OCI-LY7 (cell line): Measurements from ENCODE around the gene CDH16. TPM values are rescaled to one million over a fixed set of nuclear protein-coding genes. Genes with fewer than 3 reads are reported as not detected.

Experiments used
- BruUV-seq: library from RNA; stranded (reverse); fragments of 400-500 nt; replicated peaks from 2 replicates; lab custom pipeline; 2021; lab: Mats Ljungman, UMichigan
- CTCF ChIA-PET: fragments of 300-600 bp; sonication (Branson Sonifier 250); formaldehyde crosslinking; loops from one replicate; lab custom pipeline; 2022; ENCODE audit warnings: antibody characterized with exemption; ENCODE audit not compliant: unreplicated experiment; lab: Charles Lee
- POLR2A ChIA-PET: fragments of 300-600 bp; sonication (Branson Sonifier 250); formaldehyde crosslinking; loops from one replicate; lab custom pipeline; 2022; ENCODE audit warnings: antibody characterized with exemption; lab: Charles Lee
- DNase-seq: peaks from one replicate; pipeline ENCODE4 v3.0.0-alpha.2; 2015; ENCODE audit warnings: low spot score
- H2AFZ ChIP-seq: fragments of 200-600 bp; sonication (generic), shearing (Covaris generic); 2 replicates; pipeline ENCODE4 v1.6.1; 2014; ENCODE audit warnings: mild to moderate bottlenecking, antibody characterized with exemption, low read length, moderate library complexity
- H3K27ac ChIP-seq: fragments of 200-600 bp; sonication (generic); 2 replicates; pipeline ENCODE4 v1.5.1; 2014; ENCODE audit warnings: mixed run types, low read depth, mild to moderate bottlenecking, moderate library complexity, low read length, inconsistent platforms; ENCODE audit not compliant: poor library complexity, severe bottlenecking
- H3K36me3 ChIP-seq: fragments of 200-600 bp; sonication (generic); 2 replicates; pipeline ENCODE4 v1.6.1; 2014; ENCODE audit warnings: mild to moderate bottlenecking, antibody characterized with exemption, low read length, moderate library complexity, mixed read lengths; ENCODE audit not compliant: insufficient read depth
- H3K4me1 ChIP-seq: fragments of 200-600 bp; sonication (generic); 2 replicates; pipeline ENCODE4 v1.5.1; 2014; ENCODE audit warnings: mild to moderate bottlenecking, low read length; ENCODE audit not compliant: insufficient read depth, poor library complexity, severe bottlenecking
- H3K4me2 ChIP-seq: fragments of 200-600 bp; sonication (generic); 2 replicates; pipeline ENCODE4 v1.6.1; 2014; ENCODE audit warnings: mild to moderate bottlenecking, low read length
- H3K4me3 ChIP-seq: fragments of 200-600 bp; sonication (generic); 2 replicates; pipeline ENCODE4 v1.5.1; 2014; ENCODE audit warnings: mild to moderate bottlenecking, low read depth, low read length; ENCODE audit not compliant: poor library complexity, severe bottlenecking
- H3K79me2 ChIP-seq: fragments of 200-600 bp; sonication (generic); 2 replicates; pipeline ENCODE4 v1.6.1; 2016; ENCODE audit warnings: low read depth, mild to moderate bottlenecking, low read length, moderate library complexity, mixed read lengths; ENCODE audit not compliant: insufficient read depth
- H3K9me2 ChIP-seq: fragments of 200-600 bp; sonication (generic); 2 replicates; pipeline ENCODE4 v1.6.1; 2016; ENCODE audit warnings: mild to moderate bottlenecking, low read length, mixed read lengths; ENCODE audit not compliant: insufficient read depth
- H3K9me3 ChIP-seq: fragments of 200-600 bp; sonication (generic); 2 replicates; pipeline ENCODE4 v1.6.1; 2014; ENCODE audit warnings: mild to moderate bottlenecking, mixed run types, low read length, mixed read lengths
- H4K20me1 ChIP-seq: fragments of 200-600 bp; sonication (generic); 2 replicates; pipeline ENCODE4 v1.6.1; 2014; ENCODE audit warnings: mild to moderate bottlenecking, antibody characterized with exemption, low read length, moderate library complexity, mixed read lengths; ENCODE audit not compliant: insufficient read depth
- EZH2phosphoT487 ChIP-seq: fragments of 200-600 bp; sonication (generic); IDR thresholded peaks from 2 replicates; pipeline ENCODE4 v1.6.1; 2018; ENCODE audit warnings: low read depth, borderline replicate concordance, mild to moderate bottlenecking, mixed run types, antibody characterized with exemption, low read length, moderate library complexity, mixed read lengths
- intact Hi-C: fragments of 100-400 bp; cut with micrococcal nuclease; formaldehyde crosslinking; loops from one replicate; pipeline ENCODE4 v1.10.0; 2022; ENCODE audit not compliant: unreplicated experiment
- total RNA-seq, 2 experiments: library from RNA; depleted of rRNA in 1 of 2; stranded (reverse); fragments of >200 nt in 1 of 2; shearing (Covaris generic) in 1 of 2; gene quantifications; 2 replicates each; pipeline ENCODE4 v1.2.3, GENCODE V29; 2014 to 2022
- TF ChIP-seq, protein P1 (sequence below): fragments of 200-600 bp; sonication (generic); conservative IDR thresholded peaks from 2 replicates; pipeline ENCODE4 v1.5.1; 2014; ENCODE audit warnings: mild to moderate bottlenecking, antibody characterized with exemption, low read length, moderate library complexity, mixed read lengths

CDH16 gene
- total RNA-seq, 2 experiments from 2014 or later, result not detected

DNA sequence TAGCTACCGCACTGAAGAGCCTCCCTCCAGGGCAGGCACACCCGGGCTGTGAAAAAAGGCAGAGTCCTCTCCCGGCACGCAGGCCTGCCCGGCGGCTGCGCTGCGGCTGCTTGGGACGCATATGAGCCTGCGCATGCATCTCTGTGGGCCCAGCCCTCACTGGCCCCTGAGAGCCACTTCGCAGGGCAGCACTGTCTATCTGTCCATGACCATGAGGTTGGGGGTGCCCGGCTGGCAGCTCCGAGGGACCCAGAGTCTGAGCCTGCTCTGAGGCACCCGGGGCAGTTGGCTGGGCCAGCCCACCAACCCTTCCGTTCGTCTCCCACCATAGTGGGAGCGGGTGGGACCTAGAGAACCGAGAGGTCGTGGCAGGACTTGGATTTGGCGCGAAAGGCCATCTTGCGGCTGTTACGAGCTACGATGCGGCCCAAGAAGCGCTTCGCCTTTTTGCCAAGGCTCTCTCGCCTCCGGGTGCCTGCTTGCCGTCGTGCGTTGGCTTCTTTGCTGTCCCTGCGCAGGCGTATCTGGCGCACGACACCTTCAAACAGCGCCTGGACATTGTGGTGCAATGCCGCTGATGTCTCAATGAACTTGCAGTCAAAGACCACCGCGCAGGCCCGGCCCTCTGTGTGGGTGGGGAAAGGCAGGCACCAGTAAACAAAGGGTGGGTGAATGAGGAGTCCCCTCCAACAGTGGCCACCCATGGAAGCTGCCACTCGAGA lies 3.2 kb upstream of the CDH16 start:
- Histone ChIP-seq H3K79me2 (no peaks in the 10 kb centered on the region), H3K27ac (no peak overlapping the region), H3K4me3 (no peak overlapping the region), H3K9me2 (no peaks in the 10 kb centered on the region), H3K4me2 (no peak overlapping the region), H3K36me3 (no peaks in the 10 kb centered on the region), H3K9me3 (no peaks in the 10 kb centered on the region), H2AFZ (no peak overlapping the region), H4K20me1 (no peaks in the 10 kb centered on the region), H3K4me1 (no peaks in the 10 kb centered on the region)
- CTCF ChIA-PET, result no interaction called here
- no peak for TF ChIP-seq EZH2phosphoT487
- TF ChIP-seq, protein P1, sequence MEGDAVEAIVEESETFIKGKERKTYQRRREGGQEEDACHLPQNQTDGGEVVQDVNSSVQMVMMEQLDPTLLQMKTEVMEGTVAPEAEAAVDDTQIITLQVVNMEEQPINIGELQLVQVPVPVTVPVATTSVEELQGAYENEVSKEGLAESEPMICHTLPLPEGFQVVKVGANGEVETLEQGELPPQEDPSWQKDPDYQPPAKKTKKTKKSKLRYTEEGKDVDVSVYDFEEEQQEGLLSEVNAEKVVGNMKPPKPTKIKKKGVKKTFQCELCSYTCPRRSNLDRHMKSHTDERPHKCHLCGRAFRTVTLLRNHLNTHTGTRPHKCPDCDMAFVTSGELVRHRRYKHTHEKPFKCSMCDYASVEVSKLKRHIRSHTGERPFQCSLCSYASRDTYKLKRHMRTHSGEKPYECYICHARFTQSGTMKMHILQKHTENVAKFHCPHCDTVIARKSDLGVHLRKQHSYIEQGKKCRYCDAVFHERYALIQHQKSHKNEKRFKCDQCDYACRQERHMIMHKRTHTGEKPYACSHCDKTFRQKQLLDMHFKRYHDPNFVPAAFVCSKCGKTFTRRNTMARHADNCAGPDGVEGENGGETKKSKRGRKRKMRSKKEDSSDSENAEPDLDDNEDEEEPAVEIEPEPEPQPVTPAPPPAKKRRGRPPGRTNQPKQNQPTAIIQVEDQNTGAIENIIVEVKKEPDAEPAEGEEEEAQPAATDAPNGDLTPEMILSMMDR, result no peak
- no peak for DNase-seq
- intact Hi-C loops, result no loop called here
- POLR2A ChIA-PET, result no interaction called here
- BruUV-seq, result no TSS peak

- ChIA-PET POLR2A (no interaction called here), CTCF (no interaction called here)
- no peaks in the 10 kb centered on the region for H3K9me2 ChIP-seq
- H3K9me3 ChIP-seq, result no peaks in the 10 kb centered on the region
- H3K27ac ChIP-seq, result no peak overlapping the region
- no peaks in the 10 kb centered on the region for H3K36me3 ChIP-seq
- H3K79me2 ChIP-seq, result no peaks in the 10 kb centered on the region
- BruUV-seq, result no TSS peak
- DNase-seq, result no peak
- H3K4me3 ChIP-seq, result no peak overlapping the region
- H3K4me2 ChIP-seq, result no peak overlapping the region
- intact Hi-C loops, result no loop called here
- no peaks in the 10 kb centered on the region for H3K4me1 ChIP-seq
- H4K20me1 ChIP-seq, result no peaks in the 10 kb centered on the region
- TF ChIP-seq, protein P1, result no peak
- TF ChIP-seq EZH2phosphoT487, result no peak
- H2AFZ ChIP-seq, result no peak overlapping the region
These were observed 2.4 kb upstream of the CDH16 start for GRCh38 chr16:66920924-66921680.

DNA sequence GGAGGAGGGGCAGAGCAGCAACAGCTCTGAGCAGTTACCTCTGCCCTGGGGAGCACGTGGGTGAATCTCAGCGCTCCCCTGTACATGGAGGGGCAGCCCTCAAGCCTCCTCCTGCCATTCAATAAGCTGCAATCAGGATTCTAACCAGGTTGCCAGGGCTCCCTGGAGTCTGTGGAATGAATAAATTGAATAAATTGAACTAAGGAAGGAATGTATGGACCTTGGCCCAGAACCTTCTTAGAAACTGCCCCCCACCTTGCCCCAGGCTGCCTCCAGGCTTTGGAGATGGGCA lies 1.6 kb upstream of the CDH16 start:
- BruUV-seq, result no TSS peak
- Histone ChIP-seq H3K79me2 (no peaks in the 10 kb centered on the region), H3K36me3 (no peaks in the 10 kb centered on the region), H3K9me2 (no peaks in the 10 kb centered on the region), H3K4me3 (no peak overlapping the region), H3K4me1 (no peaks in the 10 kb centered on the region), H4K20me1 (no peaks in the 10 kb centered on the region), H2AFZ (no peak overlapping the region), H3K9me3 (no peaks in the 10 kb centered on the region), H3K4me2 (no peak overlapping the region), H3K27ac (no peak overlapping the region)
- no peak for TF ChIP-seq EZH2phosphoT487
- TF ChIP-seq, protein P1, result no peak
- ChIA-PET POLR2A (no interaction called here), CTCF (interaction anchor here (1.3 kb wide), 1 partner anchor 8 kb away, joined by 3 read pairs; no protein-coding TSS in a partner anchor)
- intact Hi-C loops, result no loop called here
- DNase-seq, result no peak
